ENCODE measurements around the gene CENPN.

The CENPN gene

GRCh38 chr16:80992676-80993293, 14.2 kb upstream of the CENPN start:
- no peak for DNase-seq

- no peak for DNase-seq
Measured at GRCh38 chr16:80993307-80993706, 13.7 kb upstream of the CENPN start.

GRCh38 chr16:80993834-80994233, 13.2 kb upstream of the CENPN start:
- no peak for DNase-seq

GRCh38 chr16:80994451-80994850, 12.6 kb upstream of the CENPN start:
- no peak for DNase-seq

DNA sequence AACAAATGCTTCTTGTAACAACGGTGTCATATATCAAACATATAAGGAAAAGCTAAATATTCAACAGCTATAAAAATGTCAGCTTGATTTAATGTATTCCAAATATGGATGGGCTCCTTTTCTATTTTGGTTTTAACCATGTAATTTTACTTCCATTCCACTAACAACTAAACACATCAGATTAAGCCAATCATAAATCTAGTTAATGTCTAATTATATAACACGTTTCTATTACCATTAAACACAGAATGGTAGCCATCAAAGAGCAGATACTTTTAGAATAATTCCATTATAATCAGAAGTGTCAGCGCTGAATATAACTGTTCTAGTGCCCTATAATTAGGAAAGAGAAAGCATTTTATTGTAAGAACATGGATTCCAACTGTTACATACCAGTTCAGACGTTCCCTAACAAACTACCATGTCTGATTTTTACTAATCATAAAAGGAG, 10.3 kb upstream of the CENPN start:
- no peak for DNase-seq

GRCh38 chr16:80997139-80997798, 9.7 kb upstream of the CENPN start:
- no peak for DNase-seq

- no peak for DNase-seq
Measured at GRCh38 chr16:80997964-80998620, 8.9 kb upstream of the CENPN start.

- no peak for DNase-seq
Measured at GRCh38 chr16:81000873-81001272, 6.1 kb upstream of the CENPN start.

- no peak for DNase-seq
Measured at GRCh38 chr16:81001330-81001729, 5.7 kb upstream of the CENPN start.

DNA sequence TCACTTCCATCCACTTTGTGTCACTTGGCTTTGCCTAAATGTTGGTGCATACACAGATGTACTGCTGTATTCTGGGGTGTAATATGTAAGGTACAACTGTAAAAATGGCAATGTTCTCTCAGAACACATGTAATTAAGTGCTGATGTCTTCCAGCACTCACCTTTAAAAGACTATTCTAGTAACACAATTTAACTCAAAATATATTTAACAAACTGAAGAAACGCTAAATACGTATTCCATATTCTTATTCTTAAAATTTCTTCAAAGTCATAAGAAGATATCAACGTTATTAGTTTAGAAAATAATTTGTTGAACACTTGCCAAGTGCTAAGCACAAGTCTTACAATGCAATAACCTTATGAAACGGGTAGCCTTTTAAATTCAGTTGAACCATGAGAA, 4.0 kb upstream of the CENPN start:
- no peak for DNase-seq

DNA sequence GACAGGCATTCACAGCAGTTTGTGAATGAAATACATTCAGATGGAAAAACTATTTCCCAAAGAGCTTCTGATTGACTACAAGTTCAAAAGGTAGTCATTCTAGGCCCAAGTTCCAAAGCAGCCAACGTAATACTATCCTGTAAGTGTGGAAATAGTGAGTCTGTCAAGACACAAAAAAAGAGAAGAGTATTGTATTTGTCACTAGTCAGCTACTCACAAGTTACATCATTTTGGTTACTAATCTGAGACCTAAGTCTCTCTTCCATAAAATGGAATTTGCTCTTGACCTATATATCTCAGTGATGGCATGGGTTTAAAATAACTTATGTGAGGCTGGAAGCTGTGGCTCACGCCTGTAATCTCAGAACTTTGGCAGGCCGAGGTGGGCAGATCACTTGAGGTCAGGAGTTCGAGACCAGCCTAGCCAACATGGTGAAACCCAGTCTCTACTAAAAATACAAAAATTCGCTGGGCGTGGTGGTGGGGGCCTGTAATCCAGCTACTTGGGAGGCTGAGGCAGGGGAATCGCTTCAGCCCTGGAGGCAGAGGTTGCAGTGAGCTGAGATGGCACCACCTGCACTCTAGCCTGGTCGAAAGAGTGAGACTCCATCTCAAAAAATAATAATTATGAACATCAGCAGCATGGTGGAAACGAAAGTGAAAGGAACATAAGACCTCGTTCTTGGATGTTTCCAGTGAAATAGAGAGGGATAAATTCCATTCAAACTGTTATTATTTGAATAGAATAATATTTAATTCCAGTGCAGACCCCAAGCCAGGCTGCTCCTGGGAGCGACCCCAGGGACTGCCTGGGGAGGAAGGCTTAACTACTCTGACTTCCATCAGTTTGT, 3.2 kb upstream of the CENPN start:
- no peak for DNase-seq

DNA sequence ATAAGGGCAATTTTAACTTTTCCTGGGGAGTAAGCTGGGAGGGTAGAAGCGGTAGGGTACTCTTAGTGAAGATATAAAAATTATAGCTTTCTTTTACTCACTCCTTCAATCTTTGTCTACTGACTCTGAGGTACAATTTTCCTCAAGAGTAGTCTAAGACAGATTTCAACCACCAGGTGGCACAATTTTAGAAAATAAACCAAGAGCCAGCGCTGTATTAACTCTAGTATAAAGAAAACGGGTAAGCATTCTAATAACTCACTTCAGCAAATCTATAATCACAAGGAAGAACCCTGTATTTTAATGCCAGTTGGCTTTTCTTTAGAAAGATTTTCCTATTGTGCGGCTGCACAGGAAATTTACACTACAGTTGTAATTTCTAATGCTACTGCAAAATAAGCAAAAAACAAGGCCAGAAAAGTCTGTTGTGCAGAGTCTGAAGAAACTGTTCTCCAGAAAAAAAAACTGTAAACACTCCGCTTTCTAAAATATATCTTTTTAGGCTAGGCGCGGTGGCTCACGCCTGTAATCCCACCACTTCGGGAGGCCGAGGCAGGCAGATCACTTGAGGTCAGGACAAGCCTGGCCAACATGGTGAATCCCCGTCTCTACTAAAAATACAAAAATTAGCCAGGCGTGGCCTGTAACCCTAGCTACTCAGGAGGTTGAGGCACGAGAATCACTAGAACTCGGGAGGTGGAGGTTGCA, 2.2 kb upstream of the CENPN start:
- peak; percentile 33 for DNase-seq

DNA sequence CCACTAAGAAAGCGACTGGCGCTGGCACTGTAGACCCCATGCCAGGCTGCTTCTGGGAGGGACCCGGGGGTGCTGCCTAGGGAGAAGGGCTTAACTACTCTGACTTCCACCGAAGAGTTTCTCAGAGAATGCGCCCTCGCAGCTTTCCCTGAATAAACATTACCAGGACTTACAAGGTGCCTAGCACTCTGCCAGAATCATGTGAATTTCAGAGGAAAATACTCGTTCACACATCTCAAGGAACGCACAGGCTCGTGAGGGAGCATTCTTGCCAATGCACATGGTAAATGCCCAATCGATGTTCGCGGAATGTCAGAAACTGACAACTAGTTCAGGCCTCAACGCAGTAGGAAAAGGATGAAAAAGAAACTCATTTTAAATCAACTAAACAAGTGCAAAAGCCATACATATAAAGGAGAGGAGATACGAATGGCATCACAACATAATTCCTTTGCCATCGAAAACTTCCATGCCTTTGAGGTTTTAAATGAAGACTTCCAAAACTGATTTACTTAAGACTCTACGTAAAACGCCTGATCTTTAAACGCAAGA, 1.3 kb upstream of the CENPN start:
- DNase-seq: no peak

GRCh38 chr16:81006211-81006812, 702 bp upstream of the CENPN start:
- DNase-seq: peak; percentile 73

DNA sequence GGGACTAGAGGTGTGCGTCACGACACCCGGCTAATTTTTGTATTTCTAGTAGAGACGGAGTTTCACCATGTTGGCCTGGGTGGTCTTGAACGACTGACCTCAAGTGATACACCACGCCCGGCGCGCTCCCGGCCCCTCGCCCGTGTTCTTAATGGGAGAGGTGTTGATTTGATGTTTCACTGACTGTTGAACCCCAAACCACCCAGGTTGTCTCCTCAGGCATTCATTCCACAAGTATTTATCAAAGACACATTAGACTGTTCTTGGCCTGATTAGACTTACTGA, 1.4 kb downstream of the CENPN start:
- DNase-seq: no peak

GRCh38 chr16:81012974-81013373, 6.0 kb downstream of the CENPN start:
- DNase-seq: no peak

GRCh38 chr16:81014672-81015071, 7.7 kb downstream of the CENPN start:
- no peak for DNase-seq

DNA sequence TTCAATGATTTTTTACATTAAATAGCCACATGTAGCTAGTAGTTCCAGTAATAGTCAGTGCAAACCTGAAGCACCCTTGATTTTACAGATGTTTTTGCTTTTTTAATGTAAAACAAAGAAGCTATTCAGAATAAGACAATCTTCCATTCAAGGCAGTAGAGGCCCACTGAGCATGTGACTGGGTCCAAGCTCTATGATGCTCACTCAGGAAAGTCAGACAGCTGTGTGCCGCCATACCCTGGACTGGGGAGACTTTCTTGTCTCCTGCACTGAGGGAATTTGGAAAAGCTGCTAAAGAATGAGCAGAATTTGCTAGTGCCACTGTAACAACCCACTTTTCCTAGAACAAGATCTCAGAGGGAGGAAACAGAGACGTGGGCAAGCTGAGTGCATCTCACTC, 11.5 kb downstream of the CENPN start:
- no peak for DNase-seq

DNA sequence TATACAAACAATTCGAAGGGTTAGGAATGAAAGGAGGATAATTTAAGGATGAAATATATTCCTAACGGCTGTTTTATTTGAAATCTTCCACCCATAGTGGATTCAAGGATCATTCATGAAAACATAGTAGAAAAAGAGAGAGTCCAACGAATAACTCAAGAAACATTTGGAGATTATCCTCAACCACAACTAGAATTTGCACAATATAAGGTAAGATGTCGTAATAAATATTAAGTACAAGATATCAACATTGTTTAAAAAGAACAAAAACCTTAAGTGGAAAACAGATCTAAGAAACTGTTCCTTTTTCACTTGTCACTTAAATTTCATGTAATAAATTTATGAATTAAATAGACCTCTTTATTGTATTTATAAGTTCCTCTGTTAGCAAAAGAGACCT, 19.4 kb downstream of the CENPN start:
- DNase-seq: no peak

- DNase-seq: no peak
Measured at GRCh38 chr16:81029930-81030604, 23.1 kb downstream of the CENPN start.

DNA sequence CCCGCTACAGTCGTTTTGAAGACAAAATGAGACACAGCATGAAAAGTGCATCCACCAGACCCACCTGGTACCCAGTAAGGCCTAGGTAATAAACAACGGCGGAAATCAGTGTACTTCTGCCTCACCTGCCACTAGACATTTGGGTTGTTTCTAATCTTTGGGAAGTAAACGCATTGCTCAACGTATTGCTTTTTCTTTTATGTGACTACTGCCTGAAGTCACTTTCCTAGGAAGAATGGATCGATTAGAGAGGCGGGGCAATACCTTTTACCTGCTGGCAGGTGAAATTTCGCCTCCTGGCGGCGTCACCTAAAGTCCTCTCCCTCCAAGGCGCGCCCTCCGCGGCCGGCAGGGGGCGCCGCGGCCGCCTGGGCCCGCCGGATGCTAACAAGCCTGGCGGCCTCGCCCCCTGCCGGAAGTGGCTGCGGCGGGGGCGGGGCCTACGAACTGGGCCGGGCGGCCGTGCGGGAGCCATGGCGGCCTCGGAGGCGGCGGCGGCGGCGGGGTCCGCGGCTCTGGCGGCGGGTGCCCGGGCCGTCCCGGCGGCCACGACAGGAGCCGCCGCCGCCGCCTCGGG, 28.5 kb downstream of the CENPN start, which contains the start of gene ATMIN:
Gene ATMIN, plus strand, starts transcription at position 445 of the 577 bp plus-strand sequence. Its CDS starts 29 bp downstream, at position 474.
- peak; percentile 94 for DNase-seq

All from CD4-positive, alpha-beta T cell treated with Interleukin-17A for 4 hours (primary cell).